Adrenal gland (tissue), 5 donors: ENCODE results near the gene AAMDC.

Experiments
- POLR2A ChIP-seq, 2 donors: fragments of 450-650 bp; IDR thresholded peaks; one replicate each; pipeline ENCODE4 v1.6.1; 2017; ENCODE audit warnings: antibody characterized with exemption in 2 of 2, mild to moderate bottlenecking in 2 of 2, moderate library complexity in 1 of 2
- TF ChIP-seq, protein P1 (sequence below), 6 experiments: fragments of 450-650 bp in 4 of 6; fragments of 200-600 bp in 2 of 6; sonication (generic) in 1 of 6; IDR thresholded peaks; 1 replicate in 5 of 6; 2 replicates in 1 of 6; pipeline versions ENCODE4 v1.5.1 to v1.8.0; 2016 to 2021; ENCODE audit warnings: antibody characterized with exemption in 6 of 6, mild to moderate bottlenecking in 2 of 6, moderate library complexity in 1 of 6
- donor health status: DM: no; HTN: no; CAD: no.

DNA sequence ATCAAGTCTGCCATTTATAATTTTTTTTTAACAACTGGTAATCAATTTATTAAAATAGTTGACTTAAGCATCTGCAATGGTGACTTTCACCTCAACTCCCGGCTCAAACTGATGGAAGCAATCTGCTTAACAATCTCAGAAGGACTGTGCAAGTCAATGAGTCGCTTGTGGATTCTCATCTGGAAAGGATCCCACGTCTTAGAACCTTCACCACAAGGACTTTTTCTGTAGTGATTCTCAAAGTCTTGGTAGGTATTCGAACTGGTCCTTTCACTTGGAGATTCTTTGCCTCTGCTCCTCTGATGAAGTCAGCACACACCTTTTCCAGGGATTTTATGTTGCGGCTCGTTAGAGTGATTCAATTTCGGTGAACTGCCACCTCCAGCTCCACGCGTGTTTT, 7.7 kb upstream of the AAMDC start:
- TF ChIP-seq, protein P1, sequence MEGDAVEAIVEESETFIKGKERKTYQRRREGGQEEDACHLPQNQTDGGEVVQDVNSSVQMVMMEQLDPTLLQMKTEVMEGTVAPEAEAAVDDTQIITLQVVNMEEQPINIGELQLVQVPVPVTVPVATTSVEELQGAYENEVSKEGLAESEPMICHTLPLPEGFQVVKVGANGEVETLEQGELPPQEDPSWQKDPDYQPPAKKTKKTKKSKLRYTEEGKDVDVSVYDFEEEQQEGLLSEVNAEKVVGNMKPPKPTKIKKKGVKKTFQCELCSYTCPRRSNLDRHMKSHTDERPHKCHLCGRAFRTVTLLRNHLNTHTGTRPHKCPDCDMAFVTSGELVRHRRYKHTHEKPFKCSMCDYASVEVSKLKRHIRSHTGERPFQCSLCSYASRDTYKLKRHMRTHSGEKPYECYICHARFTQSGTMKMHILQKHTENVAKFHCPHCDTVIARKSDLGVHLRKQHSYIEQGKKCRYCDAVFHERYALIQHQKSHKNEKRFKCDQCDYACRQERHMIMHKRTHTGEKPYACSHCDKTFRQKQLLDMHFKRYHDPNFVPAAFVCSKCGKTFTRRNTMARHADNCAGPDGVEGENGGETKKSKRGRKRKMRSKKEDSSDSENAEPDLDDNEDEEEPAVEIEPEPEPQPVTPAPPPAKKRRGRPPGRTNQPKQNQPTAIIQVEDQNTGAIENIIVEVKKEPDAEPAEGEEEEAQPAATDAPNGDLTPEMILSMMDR (IDR thresholded peaks at IDR 0.05), result no peak
- no peak for TF ChIP-seq POLR2A (IDR thresholded peaks at IDR 0.05)
